HG03442 (cell line): Measurements from ENCODE around the gene SLC37A4.
A peak's percentile ranks its signal among the peaks of the same experiment; 100 is the strongest.
"Not testable (repeated sequence)": the region's sequence is repeated elsewhere in the genome, so short reads cannot be mapped to it uniquely, and the experiment has no call there.

ENCODE experiments used
- ATAC-seq: cut with Tn5 transposase; IDR thresholded peaks from one replicate; pipeline ENCODE4 v1.9.1; 2021; ENCODE audit warnings: mild to moderate bottlenecking, moderate library complexity; ENCODE audit not compliant: unreplicated experiment

The SLC37A4 gene

DNA sequence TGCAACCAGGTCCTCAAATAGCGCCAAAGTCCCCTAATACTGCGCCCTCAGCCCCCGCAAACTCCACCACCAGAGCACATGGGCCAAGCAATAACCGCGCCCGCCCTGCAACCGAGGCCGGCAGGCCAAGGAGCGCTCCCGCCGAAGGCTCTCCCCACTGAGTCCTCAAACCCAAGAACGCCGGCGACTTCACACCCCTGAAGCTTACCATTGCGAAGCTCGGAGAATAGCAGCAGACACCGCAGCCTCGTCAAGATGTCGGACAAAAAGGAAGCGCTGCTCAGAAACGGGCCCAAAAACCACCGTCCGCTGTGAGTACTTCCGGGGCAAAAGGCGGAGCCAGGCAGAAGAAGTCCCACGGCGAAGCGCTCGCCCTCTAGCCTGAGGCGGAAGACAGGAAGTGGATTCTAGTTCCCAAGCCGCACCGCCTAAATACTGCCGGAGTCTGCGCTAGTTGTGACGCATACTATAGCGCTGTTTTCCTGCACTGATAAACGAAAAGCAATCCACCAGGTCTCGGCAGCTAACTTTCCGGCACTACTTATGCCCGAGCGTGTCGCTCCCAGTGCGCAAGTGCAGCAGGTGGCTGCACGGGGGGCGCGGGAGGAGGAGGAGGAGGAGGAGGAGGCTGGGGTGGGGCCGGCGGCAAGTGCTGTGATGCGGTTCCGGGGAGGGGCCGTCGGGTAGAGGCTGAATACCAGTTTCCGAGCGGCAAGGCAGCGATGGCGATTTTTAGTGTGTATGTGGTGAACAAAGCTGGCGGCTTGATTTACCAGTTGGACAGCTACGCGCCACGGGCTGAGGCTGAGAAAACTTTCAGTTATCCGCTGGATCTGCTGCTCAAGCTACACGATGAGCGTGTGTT is 12.4 kb downstream of the SLC37A4 start, which contains the start of the genes RPS25 and TRAPPC4:
Gene RPS25, minus strand, starts transcription at position 270 of the 865 bp plus-strand sequence. Its CDS starts 59 bp downstream, at position 211.
Gene TRAPPC4, plus strand, starts transcription at position 693 of the 865 bp plus-strand sequence. Its CDS starts 30 bp downstream, at position 723.
- peak; percentile 84 for ATAC-seq

DNA sequence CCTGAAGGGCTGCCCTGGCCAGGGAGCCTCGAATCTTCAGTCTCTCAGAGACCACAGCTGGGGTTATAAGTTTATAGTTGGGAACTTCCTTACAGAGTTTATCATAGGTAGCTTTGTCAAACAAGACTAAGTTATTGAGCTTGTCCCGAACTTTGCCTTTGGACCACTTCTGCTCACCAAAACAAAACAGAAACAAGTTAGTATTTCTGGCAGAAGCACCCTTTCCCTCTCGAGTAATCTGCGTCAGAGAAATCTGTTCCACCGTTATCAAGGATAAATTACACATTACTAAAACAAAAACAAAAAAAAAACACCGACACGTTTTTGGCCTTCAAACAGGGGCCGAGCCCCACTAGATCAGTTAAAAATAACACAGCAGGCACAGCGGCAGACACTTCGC is 13.3 kb downstream of the SLC37A4 start:
- ATAC-seq = not testable (repeated sequence)

DNA sequence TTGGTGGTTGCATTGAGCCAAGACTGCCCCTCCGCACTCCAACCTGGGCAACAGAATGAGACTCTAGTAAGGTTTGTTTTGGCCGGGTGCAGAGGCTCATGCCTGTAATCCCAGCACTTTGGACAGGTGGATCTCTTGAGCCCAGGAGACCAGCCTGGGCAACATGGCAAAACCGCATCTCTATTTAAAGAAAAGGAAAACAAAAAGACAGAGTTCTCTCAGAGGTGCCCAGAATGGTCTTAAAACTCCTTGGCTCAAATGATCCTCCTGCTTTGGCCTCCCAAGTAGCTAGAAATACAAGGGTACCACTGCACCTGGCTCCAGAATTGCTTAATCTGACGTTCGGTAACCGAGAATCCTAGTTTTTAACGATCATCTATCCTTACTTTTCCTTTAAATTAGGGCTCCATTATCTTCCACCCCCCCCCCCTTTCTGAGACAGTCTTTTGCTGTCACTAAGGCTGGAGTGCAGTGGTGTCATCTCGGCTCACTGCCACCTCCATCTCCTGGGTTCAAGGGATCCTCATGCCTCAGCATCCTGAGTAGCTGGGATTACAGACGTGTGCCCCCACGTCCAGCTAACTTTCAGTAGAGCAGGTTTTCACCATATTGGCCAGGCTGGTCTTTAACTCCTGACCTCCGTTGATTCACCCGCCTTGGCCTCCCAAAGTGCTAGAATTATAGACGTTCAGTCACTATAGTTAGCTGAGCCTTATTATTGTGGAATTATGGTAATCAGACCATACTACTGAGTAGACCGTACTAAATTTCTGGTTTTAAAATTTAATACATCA is 14.3 kb downstream of the SLC37A4 start:
- no peak for ATAC-seq

DNA sequence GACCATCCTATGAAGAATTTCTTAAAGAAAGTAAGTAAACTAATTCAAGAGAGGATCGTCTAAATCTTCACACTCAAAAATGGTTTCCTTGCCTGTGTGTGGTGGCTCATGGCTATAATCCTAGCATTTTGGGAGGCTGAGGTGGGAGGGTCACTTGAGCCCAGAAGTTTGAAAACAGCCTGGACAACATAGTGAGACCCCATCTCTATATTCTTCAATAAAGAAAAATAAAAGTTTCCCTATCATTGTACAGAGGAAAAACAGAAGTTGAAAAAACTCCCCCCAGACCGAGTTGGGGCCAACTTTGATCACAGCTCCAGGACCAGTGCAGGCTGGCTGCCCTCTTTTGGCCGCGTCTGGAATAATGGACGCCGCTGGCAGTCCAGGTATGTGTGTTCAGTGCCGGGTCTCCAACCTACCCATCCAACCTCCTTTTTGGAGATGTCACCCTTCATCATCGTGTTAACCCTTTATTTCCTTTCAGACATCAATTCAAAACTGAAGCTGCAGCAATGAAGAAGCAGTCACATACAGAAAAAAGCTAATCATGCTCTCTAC is 15.5 kb downstream of the SLC37A4 start:
- no peak for ATAC-seq

DNA sequence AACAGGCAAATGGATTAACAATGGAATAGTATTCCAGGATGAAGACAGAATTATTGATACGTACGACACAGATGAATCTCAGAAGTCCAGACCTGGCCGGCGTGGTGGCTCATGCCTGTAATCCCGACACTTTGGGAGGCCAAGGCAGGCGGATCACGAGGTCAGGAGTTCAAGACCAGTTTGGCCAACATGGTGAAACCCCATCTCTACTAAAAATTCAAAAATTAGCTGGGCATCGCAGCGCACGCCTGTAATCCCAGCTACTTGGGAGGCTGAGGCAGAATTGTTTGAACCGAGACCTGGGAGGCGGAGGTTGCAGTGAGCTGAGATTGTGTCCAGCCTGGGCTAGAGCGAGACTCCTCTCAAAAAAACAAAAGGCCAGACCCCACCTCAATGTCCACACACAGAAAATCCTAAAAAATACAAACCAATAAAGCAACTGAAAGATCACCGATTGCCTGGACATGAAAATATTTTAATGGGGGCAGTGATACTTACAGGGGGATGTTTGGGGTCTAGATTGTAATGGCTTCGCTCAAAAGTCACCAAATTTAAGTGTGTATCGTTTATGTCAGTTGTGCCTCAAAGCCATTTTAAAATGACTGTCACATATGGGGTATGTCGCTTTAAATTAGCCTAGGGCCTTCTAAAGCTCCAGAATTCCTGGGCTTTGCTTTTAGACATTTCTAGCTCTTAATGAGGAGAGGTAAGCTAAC is 16.3 kb downstream of the SLC37A4 start:
- no peak for ATAC-seq

DNA sequence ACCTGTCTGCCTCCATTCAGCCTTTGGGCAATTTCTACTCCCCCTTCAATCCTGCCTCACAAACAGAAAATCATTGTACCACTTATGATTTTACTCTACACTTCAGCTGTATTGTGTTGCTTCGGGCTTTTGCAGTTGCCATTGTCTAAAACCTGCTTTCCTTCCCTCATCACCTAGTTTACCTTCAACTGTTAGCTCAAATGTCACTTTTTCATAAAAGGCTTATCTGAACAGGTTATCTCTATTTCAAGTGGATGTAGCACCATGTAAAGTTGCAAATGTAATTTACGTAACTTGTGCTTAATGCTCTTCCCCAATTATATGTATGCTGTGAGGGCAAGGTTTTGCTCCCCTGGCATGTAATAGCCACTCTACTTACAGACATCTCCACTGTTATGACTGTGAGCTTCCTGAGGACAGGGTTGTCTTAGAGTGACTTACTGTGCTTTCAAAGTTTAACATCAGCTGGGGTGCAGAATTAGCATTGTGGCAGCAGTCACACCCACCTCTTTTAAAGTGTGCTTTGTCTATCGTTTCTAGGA is 18.0 kb downstream of the SLC37A4 start:
- no peak for ATAC-seq

DNA sequence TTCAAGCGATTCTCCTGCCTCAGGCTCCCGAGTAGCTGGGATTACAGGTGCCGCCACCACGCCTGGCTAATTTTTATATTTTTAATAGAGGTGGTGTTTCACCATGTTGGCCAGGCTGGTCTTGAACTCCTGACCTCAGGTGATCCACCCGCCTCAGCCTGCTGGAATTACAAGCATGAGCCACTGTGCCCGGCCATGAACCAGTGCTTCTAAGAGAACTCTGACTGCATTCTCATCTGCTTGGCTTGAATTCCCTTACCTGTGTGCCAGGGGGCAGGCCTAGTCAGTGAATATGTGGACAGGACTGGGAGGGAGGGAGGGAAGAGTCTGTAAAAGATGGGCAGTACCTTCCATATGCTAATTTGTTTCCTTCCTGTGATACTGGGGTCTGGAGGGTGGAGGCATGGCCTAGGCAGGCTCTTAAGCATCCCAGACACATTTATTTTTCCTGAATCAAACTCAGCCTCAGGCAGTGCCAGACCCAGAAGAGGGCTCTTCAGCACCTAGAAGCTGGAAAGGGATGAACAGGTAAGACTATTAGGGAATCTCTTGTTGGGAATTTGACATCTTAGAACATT is 19.1 kb downstream of the SLC37A4 start:
- no peak for ATAC-seq

DNA sequence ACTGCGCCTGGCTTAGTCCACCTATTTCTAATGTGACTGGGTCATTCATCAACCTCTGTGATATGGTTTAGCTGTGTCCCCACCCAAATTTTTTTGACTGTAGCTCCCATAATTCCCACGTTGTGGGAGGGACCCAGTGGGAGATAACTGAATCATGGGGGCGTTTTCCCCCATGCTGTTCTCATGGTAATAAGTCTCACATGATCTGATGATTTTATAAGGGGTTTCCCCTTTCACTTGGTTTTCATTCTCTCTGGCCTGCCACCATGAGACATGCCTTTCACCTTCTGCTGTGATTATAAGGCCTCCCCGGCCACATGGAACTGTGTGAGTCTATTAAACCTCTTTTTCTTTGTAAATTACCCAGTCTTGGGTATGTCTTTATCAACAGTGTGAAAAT is 24.0 kb downstream of the SLC37A4 start:
- ATAC-seq = no peak

DNA sequence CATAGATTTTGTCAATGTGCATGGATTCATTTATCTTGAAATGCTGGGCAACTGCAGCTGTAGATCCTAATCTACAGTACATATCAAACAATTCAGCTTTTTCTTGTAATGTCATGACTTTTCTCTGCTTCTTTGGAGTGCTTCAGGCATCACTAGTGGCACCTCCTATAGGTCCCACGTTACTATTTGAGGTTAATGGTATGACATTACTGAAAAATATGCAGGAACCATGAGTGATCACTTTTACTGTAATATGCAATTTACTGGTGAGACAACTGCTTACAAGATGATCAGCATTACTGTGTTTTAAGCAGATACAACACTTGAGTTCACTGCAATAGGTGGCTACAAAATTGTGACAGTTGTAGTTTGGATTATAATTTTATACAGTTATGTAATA is 29.8 kb downstream of the SLC37A4 start:
- ATAC-seq = no peak

DNA sequence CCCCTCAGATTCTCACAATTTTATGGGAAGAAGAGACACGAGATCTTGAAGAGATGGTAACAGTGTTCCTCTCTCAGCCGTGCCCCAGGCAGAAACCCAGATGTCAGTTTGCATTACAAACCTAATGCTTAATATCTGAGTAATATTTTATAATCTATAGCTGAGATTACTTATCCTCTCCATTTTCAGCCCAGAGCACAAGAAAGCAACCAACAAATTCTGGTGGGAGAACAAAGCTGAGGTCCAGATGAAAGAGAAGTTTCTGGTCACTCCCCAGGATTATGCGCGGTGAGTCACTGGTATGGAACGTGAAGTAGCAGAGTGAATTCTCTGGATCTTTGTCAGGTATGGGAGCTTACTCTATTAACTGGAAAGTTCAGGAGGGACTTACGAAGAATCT is 31.9 kb downstream of the SLC37A4 start:
- ATAC-seq = no peak

DNA sequence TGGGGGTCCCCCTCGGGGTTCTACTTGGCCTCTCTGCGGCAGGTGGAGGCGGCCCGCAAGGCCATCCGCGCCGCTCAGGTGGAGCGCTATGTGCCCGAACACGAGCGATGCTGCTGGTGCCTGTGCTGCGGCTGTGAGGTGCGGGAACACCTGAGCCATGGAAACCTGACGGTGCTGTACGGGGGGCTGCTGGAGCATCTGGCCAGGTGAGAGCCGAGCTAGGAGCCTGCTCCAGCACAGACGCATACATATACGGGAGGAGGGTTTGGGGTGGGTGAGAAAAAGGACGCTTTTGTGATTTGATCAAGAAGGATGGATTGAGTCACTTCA is 32.3 kb downstream of the SLC37A4 start:
- ATAC-seq = peak; percentile 21

DNA sequence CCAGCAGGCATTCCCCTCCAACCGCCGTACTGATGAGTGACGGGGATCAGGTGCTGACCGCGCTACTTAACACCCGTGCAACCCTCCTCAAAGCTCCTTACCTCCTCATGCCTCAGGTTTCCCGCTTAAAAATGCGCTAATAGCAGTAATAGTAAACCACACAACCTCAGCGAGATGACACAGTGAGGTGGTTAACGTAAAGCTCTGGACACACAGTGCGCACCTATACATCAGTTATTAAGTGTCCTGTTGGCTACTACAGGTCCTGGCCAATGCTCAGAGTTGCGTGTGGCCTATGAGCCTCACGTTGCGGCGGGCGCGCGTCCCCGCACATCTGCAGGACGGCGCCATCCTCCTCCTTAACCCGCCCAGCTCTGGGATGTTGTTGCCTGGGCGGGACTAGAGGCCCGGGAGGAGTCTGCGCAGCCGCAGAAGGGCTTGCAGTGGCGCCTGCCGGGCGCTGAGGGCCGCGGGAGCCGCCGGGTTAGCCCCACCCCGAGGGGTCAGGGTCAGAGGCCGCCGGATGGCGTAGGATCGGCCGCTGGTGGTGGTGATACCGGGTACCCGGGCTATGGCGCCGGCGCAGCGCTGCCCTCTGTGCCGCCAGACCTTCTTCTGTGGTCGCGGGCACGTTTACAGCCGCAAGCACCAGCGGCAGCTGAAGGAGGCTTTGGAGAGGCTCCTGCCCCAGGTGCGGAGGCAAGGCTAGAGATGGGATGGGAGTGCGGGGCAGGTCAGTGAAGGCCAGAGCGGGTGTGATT is 32.9 kb downstream of the SLC37A4 start, which contains the start of gene CENATAC:
Gene CENATAC, plus strand, starts transcription at position 512 of the 761 bp plus-strand sequence. Its CDS starts 60 bp downstream, at position 572.
- ATAC-seq = peak; percentile 88

DNA sequence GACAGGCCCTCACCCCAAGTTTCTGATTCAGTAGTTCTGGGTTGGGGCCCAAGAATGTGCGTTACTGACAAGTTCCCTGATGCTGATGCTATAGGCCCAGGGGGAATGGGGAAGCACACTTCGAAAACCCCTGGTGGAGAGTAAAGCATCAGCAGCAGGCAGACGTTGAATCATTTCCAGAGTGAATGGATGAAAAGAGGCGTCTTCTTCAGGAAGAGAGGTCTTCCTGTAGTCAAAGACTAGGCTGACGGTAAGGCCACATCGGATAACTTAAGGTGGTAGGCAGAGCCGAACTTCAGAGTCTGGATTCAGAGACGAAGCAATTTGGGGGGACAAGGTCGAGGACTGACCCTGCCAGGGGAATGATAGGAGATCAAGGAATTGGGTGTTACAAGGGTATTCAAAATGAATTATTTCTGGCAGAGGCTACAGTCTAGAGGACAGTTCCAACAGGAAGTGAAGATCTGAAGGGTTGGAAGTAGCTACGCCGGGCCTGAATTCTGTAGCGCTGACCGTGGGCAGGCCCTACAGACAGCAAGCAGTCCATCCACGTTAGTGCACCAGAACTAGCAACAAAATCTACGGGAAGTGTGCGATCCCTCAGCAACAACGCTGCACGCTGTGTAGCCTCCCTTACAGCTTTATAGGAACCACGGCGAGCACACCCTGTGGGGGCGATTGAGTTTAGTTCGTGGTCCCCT is 33.6 kb downstream of the SLC37A4 start:
- ATAC-seq = no peak

DNA sequence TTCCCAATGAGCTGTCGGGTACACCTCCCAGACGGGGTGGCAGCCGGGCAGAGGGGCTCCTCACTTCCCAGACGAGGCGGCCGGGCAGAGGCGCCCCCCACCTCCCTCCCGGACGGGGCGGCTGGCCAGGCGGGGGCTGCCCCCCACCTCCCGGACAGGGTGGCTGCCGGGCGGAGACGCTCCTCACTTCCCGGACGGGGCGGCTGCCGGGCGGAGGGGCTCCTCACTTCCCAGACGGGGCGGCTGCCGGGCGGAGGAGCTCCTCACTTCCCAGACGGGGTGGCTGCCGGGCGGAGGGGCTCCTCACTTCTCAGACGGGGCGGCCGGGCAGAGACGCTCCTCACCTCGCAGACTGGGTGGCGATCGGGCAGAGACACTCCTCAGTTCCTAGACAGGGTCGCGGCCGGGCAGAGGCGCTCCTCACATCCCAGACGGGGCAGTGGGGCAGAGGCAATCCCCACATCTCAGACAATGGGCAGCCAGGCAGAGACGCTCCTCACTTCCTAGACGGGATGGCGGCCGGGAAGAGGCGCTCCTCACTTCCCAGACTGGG is 39.1 kb downstream of the SLC37A4 start:
- not testable (repeated sequence) for ATAC-seq

DNA sequence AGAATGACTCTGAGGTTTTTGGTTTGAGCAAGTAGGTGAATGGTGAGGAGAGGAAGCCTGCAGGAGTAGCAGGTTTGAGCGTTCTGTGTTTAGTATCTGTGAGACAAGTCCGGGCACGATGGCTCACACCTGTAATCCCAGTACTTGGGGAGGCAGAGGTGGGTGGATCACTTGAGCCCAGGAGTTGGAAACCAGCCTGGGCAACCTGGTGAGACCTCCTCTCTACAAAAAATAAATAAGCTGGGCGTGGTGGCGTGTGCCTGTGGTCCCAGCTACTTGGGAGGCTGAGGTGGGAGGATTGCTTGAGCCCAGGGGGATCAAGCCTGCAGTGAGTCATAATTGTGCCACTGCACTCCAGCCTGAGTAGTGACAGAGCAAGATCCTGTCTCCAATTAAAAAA is 42.4 kb downstream of the SLC37A4 start:
- ATAC-seq = no peak

DNA sequence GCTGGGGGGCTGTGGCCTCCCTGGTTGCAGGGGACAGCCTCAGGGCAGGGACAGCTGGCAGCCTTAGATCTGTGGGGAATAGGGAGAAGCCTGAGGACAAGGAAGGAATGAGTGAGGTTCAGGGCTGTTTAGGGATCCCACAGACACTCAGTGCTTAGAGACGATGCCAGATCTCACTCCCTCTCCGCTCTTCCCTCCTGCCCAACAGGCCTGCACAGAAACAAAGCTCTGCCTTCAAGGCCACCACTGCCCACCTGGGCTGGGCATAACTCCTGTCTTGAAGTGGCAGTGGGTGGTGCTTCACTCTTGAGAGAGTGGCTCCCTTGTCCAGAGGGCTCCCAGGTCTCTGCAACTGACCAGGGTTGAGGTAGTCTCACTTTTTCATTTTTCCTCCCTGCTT is 45.9 kb downstream of the SLC37A4 start:
- ATAC-seq = no peak

DNA sequence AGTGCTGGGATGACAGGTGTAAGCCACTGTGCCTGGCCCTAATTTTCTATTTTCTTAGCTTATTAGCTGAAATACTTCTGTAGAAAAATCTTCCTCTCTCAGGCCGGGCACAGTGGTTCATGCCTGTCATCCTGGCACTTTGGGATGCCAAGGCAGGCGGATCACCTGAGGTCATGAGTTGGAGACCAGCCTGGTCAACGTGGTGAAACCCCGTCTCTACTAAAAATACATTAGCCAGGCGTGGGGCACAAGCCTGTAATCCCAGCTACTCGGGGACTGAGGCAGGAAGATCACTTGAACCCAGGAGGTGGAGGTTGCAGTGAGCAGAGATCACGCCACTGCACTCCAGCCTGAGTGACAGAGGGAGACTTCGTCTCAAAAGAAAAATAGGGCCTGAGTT is 46.3 kb downstream of the SLC37A4 start:
- ATAC-seq = not testable (repeated sequence)

DNA sequence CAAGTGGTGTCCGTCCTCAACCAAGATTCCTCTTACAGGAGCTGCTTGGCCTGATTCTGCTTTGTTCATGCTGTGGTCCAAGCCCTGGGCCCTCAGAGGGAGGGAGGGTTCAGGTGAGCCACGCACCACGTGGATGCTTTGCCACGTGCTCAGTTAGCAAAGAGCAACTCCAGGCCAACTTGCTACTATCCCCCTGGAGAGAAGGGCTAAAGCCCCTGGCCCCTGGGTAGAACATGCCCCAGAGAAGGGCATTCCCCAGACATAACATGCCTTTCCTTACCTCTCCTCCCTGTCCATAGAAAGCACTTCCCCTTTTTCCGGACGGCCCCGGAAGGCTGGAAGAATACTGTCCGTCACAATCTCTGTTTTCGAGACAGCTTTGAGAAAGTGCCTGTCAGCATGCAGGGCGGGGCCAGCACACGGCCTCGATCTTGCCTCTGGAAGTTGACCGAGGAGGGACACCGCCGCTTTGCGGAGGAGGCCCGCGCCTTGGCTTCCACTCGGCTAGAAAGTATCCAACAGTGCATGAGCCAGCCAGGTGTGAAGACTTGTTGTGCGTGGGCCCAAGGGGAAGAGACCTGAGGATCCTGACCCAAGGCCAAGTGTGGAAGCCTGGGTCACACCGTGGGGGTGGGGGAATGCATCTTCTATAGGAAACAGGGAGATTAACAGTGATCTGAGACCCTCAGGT is 50.3 kb downstream of the SLC37A4 start:
- no peak for ATAC-seq
